GM12878 (cell line): ENCODE measurements around the gene FAM193B. TPM values are rescaled to one million over a fixed set of nuclear protein-coding genes. Genes with fewer than 3 reads are reported as not detected.

Source experiments
- ATAC-seq: fragments of 200-7000 bp; cut with Tn5 transposase; 3 replicates; pipeline ENCODE4 v1.9.1; 2020; ENCODE audit warnings: mild to moderate bottlenecking, moderate library complexity
- BruUV-seq: library from RNA; stranded (reverse); fragments of 400-500 nt; replicated peaks from 2 replicates; lab custom pipeline; 2021; lab: Mats Ljungman, UMichigan
- CTCF ChIA-PET: fragments of 300-600 bp; sonication (Branson Sonifier 250); formaldehyde crosslinking; extraction: SDS; loops from one replicate; lab custom pipeline; 2021; ENCODE audit warnings: inconsistent platforms; lab: Yijun Ruan, JAX
- POLR2A ChIA-PET: fragments of 350-600 bp; formaldehyde crosslinking; extraction: SDS; loops from one replicate; lab custom pipeline; 2021; ENCODE audit warnings: inconsistent platforms; lab: Charles Lee
- RAD21 ChIA-PET: fragments of 300-600 bp; sonication (Branson Sonifier 250); formaldehyde crosslinking; loops from one replicate; lab custom pipeline; 2023; ENCODE audit warnings: antibody characterized with exemption; ENCODE audit not compliant: unreplicated experiment; lab: Charles Lee
- SMC1A ChIA-PET: fragments of 300-600 bp; sonication (Branson Sonifier 250); formaldehyde crosslinking; loops from one replicate; lab custom pipeline; 2023; ENCODE audit not compliant: unreplicated experiment, uncharacterized antibody; lab: Charles Lee
- DNase-seq: peaks from one replicate; pipeline ENCODE4 v3.0.0-alpha.2; 2011; ENCODE audit warnings: low read depth, low spot score
- FAIRE-seq: peaks from 3 replicates; lab custom pipeline; 2011; peaks lifted over from hg19 to GRCh38; lab: Jason Lieb, UNC
- H2AFZ ChIP-seq: 2 replicates; pipeline ENCODE4 v1.6.0; 2011; ENCODE audit warnings: low read depth, low read length, control low read depth; ENCODE audit not compliant: control insufficient read depth
- H3K27ac ChIP-seq: 2 replicates; pipeline ENCODE4 v1.5.1; 2011; ENCODE audit warnings: control low read depth; ENCODE audit not compliant: control insufficient read depth, insufficient read depth
- H3K27me3 ChIP-seq, 2 experiments: replicated peaks in 1 of 2; 2 replicates each; pipeline versions ENCODE4 v1.6.0 to v1.6.1; 2011; ENCODE audit warnings: low read length in 1 of 2; ENCODE audit not compliant: control insufficient read depth in 2 of 2, insufficient read depth in 2 of 2
- H3K36me3 ChIP-seq, 2 experiments: 2 replicates each; pipeline ENCODE4 v1.5.1; 2011; ENCODE audit warnings: low read length in 1 of 2; ENCODE audit not compliant: control insufficient read depth in 2 of 2, insufficient read depth in 2 of 2
- H3K4me1 ChIP-seq: 2 replicates; pipeline ENCODE4 v1.6.1; 2011; ENCODE audit warnings: mild to moderate bottlenecking, low read length, moderate library complexity, mixed read lengths; ENCODE audit not compliant: control insufficient read depth, insufficient read depth
- H3K4me2 ChIP-seq: 2 replicates; pipeline ENCODE4 v1.6.0; 2011; ENCODE audit warnings: control low read depth; ENCODE audit not compliant: control insufficient read depth, insufficient read depth
- H3K4me3 ChIP-seq: fragments of 200-600 bp; sonication (generic); 2 replicates; pipeline ENCODE4 v1.5.1; 2016
- H3K79me2 ChIP-seq: 2 replicates; pipeline ENCODE4 v1.6.0; 2011; ENCODE audit warnings: low read length; ENCODE audit not compliant: control insufficient read depth, insufficient read depth
- H3K9ac ChIP-seq: 2 replicates; pipeline ENCODE4 v1.8.0; 2011; ENCODE audit warnings: low read length, control low read depth, mixed read lengths; ENCODE audit not compliant: control insufficient read depth, insufficient read depth
- H3K9me3 ChIP-seq: replicated peaks from 3 replicates; pipeline ENCODE4 v1.5.1; 2011; ENCODE audit warnings: mild to moderate bottlenecking, low read length; ENCODE audit not compliant: control insufficient read depth, insufficient read depth
- H4K20me1 ChIP-seq: 2 replicates; pipeline ENCODE4 v1.6.0; 2011; ENCODE audit not compliant: control insufficient read depth, insufficient read depth
- HDGF ChIP-seq: fragments of 450-650 bp; IDR thresholded peaks from 2 replicates; pipeline ENCODE4 v1.6.1; 2016; ENCODE audit warnings: antibody characterized with exemption
- JUND ChIP-seq: IDR thresholded peaks from 2 replicates; pipeline ENCODE4 v1.6.1; 2012; ENCODE audit warnings: low read depth, mild to moderate bottlenecking, low read length, improper control_type of control experiment, moderate library complexity
- MTA2 ChIP-seq: fragments of 450-650 bp; IDR thresholded peaks from 2 replicates; pipeline ENCODE4 v1.6.1; 2016; ENCODE audit warnings: low read depth, mild to moderate bottlenecking, moderate library complexity
- NBN ChIP-seq: fragments of 450-650 bp; IDR thresholded peaks from 2 replicates; pipeline ENCODE4 v1.6.1; 2016
- NR2C2 ChIP-seq: IDR thresholded peaks from 2 replicates; pipeline ENCODE4 v1.6.1; 2011; ENCODE audit warnings: borderline replicate concordance, low read depth; ENCODE audit not compliant: control insufficient read depth, insufficient read length
- SMAD5 ChIP-seq: IDR thresholded peaks from 2 replicates; pipeline ENCODE4 v1.6.1; 2016; ENCODE audit warnings: antibody characterized with exemption, low read depth
- SP1 ChIP-seq: IDR thresholded peaks from one replicate; pipeline ENCODE4 v1.6.1; 2011; ENCODE audit warnings: low read depth, low read length
- SREBF2 ChIP-seq: IDR thresholded peaks from 2 replicates; pipeline ENCODE4 v1.6.1; 2012; ENCODE audit warnings: mild to moderate bottlenecking, low read length
- ZNF217 ChIP-seq: fragments of 450-650 bp; IDR thresholded peaks from 2 replicates; pipeline ENCODE4 v1.6.1; 2017; ENCODE audit warnings: antibody characterized with exemption, mild to moderate bottlenecking
- WGBS: methylation state at CpG from one replicate; pipeline ENCODE4 v1.1.6; 2016; ENCODE audit warnings: low lambda C conversion rate; ENCODE audit not compliant: insufficient replicate concordance, insufficient coverage; ENCODE audit errors: missing lambda C conversion rate; 5-methylcytosine and 5-hydroxymethylcytosine counted together
- in situ Hi-C: fragments of 300-500 bp; cut with MboI; formaldehyde crosslinking; loops from 9 replicates; pipeline ENCODE4 v1.14.3; 2018; ENCODE audit warnings: mixed read lengths
- intact Hi-C: fragments of 100-400 bp; cut with micrococcal nuclease; formaldehyde crosslinking; loops from one replicate; pipeline ENCODE4 v1.14.2; 2022; ENCODE audit not compliant: unreplicated experiment
- polyA plus RNA-seq, 11 experiments: library from polyadenylated mRNA; depleted of rRNA in 4 of 11; unstranded in 6 of 11; stranded (reverse) in 5 of 11; fragments of >200 nt; fragmentation: Nextera tagmentation in 4 of 11; fragmentation: Illumina TruSeq in 1 of 11; extraction: Ambion mirVana in 4 of 11; extraction: Trizol in 1 of 11; gene quantifications; 1 replicate in 1 of 11; 2 replicates in 10 of 11; pipeline versions ENCODE4 v1.2.1 to v1.2.3, GENCODE V29; 2011 to 2016; ENCODE audit warnings: inconsistent platforms in 2 of 11, missing spikeins in 2 of 11, low read depth in 1 of 11
- total RNA-seq, 4 experiments: library from RNA; depleted of rRNA in 3 of 4; stranded (reverse); fragments of >200 nt in 3 of 4; fragmentation: Illumina TruSeq in 1 of 4; extraction: Trizol in 1 of 4; gene quantifications; 2 replicates each; pipeline versions ENCODE4 v1.2.1 to v1.2.3, GENCODE V29; 2013 to 2021
- TF ChIP-seq, protein P1 (sequence below): IDR thresholded peaks from 2 replicates; pipeline ENCODE4 v1.6.1; 2011; ENCODE audit warnings: low read depth, low read length, improper control_type of control experiment, borderline replicate concordance
- TF ChIP-seq, protein P2 (sequence below): IDR thresholded peaks from 2 replicates; pipeline ENCODE4 v1.6.1; 2011; ENCODE audit warnings: borderline replicate concordance, low read depth, mild to moderate bottlenecking, moderate library complexity, low read length; ENCODE audit not compliant: insufficient read depth, poor library complexity, severe bottlenecking
- TF ChIP-seq, protein P3 (sequence below): fragments of 450-650 bp; IDR thresholded peaks from 2 replicates; pipeline ENCODE4 v1.6.1; 2016; ENCODE audit warnings: mild to moderate bottlenecking, moderate library complexity, borderline replicate concordance
- TF ChIP-seq, protein P4 (sequence below): fragments of 450-650 bp; IDR thresholded peaks from 2 replicates; pipeline ENCODE4 v1.6.1; 2016; ENCODE audit warnings: mild to moderate bottlenecking

FAM193B gene
- total and polyA plus RNA-seq, 10 of the 15 experiments (the other 5 are each of a cell fraction or from before 2014, with no cell fraction given), result 3.3 to 47.0 (median 25.1) TPM

DNA sequence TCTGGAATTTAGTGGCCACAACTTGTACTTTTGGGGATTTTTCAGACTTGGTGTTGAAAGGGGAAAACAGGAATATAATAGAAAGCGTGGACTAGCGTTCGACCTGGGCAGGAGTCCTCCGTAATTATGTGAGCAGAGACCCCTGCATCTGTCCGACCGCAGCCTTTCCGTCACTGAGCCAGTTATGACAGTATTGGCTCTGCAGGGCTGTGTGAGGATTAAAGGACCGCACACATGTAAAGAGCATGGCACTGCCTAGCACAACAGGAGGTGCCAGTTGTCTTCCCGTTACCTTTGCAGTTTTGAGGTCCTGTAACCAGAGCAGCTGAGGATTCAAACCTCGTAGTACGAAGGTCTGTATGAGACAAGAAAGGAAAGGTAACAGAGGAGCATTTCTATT is 46.8 kb upstream of the FAM193B start (continued):
- TF ChIP-seq, protein P1, sequence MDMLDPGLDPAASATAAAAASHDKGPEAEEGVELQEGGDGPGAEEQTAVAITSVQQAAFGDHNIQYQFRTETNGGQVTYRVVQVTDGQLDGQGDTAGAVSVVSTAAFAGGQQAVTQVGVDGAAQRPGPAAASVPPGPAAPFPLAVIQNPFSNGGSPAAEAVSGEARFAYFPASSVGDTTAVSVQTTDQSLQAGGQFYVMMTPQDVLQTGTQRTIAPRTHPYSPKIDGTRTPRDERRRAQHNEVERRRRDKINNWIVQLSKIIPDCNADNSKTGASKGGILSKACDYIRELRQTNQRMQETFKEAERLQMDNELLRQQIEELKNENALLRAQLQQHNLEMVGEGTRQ, result no peak
- TF ChIP-seq SP1 (no peak), NR2C2 (no peak)
- TF ChIP-seq, protein P2, sequence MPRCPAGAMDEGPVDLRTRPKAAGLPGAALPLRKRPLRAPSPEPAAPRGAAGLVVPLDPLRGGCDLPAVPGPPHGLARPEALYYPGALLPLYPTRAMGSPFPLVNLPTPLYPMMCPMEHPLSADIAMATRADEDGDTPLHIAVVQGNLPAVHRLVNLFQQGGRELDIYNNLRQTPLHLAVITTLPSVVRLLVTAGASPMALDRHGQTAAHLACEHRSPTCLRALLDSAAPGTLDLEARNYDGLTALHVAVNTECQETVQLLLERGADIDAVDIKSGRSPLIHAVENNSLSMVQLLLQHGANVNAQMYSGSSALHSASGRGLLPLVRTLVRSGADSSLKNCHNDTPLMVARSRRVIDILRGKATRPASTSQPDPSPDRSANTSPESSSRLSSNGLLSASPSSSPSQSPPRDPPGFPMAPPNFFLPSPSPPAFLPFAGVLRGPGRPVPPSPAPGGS, result no peak
- TF ChIP-seq, all 136 proteins: peak for 0

DNA sequence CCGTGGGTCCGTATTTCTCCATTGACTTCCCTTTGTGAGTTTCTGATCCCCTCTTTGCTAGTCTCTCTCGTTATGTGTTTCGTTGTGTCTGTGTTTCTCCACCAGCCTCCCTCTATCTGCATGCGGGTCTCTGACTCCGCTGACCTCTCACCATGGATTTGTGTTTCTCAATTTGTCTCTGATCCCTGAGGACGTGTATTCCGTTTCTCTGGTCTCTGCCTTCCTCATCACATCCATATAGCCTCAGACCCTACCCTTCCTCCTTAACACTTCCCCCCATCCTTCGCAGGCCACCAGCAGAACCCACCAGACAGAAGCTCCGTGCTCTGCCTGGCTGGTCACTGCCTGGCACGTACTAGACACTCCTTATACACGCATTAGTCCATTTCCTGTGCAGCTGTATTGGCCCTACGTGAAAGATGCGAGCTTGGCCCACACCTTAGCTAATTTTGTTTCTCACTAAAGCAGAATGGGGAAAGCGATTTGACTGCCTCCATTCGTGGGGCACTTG is 46.2 kb upstream of the FAM193B start:
- no peaks in the 10 kb centered on the region for H4K20me1 ChIP-seq
- H2AFZ ChIP-seq, result peak overlapping the region; percentile 84
- ChIA-PET RAD21 (no interaction called here), CTCF (interaction anchor here (0.6 to 1.7 kb wide), 3 partner anchors 8 to 211 kb away, joined by 3 to 5 read pairs (median 4); partner anchors contain the start of gene TMED9), POLR2A (interaction anchor here (0.9 kb wide), 1 partner anchor 8 kb away, joined by 3 read pairs; the partner anchor contains the start of gene TMED9)
- no peaks in the 10 kb centered on the region for H3K27me3 ChIP-seq
- H3K27ac ChIP-seq, result peak overlapping the region; percentile 69
- no TSS peak for BruUV-seq
- WGBS, result 6% methylated on average over 14 of the region's 16 CpGs
- H3K79me2 ChIP-seq, result peaks cover 13% of the 10 kb centered on the region
- in situ Hi-C loops, result loop anchor here (10.0 to 25.0 kb wide), 3 partner anchors 464 to 1563 kb away; no protein-coding TSS in a partner anchor
- peak overlapping the region; percentile 79 for H3K4me2 ChIP-seq
- intact Hi-C loops, result loop anchor here (5.0 kb wide), 1 partner anchor 93 kb away; the partner anchor contains the start of gene DOK3
- FAIRE-seq (no peak), ATAC-seq (peak; percentile 18)
- H3K4me1 ChIP-seq, result peaks cover 3% of the 10 kb centered on the region; the same call in 1 of the 2 replicates
- H3K36me3 ChIP-seq, result peaks cover 5 to 9% of the 10 kb centered on the region in 2 experiments; a peak in 3 of 4 replicates
- TF ChIP-seq MTA2 (0 out of 2 replicates have a peak, but pooled peaks have one; percentile 12), SP1 (no peak), JUND (no peak), SMAD5 (no peak), HDGF (peak; percentile 68; the same call in 1 of the 2 replicates), NBN (peak; percentile 63; the same call in 1 of the 2 replicates), SREBF2 (no peak), ZNF217 (no peak)
- TF ChIP-seq, protein P3, sequence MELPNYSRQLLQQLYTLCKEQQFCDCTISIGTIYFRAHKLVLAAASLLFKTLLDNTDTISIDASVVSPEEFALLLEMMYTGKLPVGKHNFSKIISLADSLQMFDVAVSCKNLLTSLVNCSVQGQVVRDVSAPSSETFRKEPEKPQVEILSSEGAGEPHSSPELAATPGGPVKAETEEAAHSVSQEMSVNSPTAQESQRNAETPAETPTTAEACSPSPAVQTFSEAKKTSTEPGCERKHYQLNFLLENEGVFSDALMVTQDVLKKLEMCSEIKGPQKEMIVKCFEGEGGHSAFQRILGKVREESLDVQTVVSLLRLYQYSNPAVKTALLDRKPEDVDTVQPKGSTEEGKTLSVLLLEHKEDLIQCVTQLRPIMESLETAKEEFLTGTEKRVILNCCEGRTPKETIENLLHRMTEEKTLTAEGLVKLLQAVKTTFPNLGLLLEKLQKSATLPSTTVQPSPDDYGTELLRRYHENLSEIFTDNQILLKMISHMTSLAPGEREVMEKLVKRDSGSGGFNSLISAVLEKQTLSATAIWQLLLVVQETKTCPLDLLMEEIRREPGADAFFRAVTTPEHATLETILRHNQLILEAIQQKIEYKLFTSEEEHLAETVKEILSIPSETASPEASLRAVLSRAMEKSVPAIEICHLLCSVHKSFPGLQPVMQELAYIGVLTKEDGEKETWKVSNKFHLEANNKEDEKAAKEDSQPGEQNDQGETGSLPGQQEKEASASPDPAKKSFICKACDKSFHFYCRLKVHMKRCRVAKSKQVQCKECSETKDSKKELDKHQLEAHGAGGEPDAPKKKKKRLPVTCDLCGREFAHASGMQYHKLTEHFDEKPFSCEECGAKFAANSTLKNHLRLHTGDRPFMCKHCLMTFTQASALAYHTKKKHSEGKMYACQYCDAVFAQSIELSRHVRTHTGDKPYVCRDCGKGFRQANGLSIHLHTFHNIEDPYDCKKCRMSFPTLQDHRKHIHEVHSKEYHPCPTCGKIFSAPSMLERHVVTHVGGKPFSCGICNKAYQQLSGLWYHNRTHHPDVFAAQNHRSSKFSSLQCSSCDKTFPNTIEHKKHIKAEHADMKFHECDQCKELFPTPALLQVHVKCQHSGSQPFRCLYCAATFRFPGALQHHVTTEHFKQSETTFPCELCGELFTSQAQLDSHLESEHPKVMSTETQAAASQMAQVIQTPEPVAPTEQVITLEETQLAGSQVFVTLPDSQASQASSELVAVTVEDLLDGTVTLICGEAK, result peak; percentile 21; the same call in 1 of the 2 replicates
- TF ChIP-seq, protein P4, sequence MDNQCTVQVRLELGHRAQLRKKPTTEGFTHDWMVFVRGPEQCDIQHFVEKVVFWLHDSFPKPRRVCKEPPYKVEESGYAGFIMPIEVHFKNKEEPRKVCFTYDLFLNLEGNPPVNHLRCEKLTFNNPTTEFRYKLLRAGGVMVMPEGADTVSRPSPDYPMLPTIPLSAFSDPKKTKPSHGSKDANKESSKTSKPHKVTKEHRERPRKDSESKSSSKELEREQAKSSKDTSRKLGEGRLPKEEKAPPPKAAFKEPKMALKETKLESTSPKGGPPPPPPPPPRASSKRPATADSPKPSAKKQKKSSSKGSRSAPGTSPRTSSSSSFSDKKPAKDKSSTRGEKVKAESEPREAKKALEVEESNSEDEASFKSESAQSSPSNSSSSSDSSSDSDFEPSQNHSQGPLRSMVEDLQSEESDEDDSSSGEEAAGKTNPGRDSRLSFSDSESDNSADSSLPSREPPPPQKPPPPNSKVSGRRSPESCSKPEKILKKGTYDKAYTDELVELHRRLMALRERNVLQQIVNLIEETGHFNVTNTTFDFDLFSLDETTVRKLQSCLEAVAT, result 0 out of 2 replicates have a peak, but pooled peaks have one; percentile 25
- TF ChIP-seq, all 136 proteins: peak for 5
- peak overlapping the region; percentile 82 for H3K9ac ChIP-seq
- H3K4me3 ChIP-seq, result peak overlapping the region; percentile 85
- no peaks in the 10 kb centered on the region for H3K9me3 ChIP-seq
- DNase-seq, result no peak
- SMC1A ChIA-PET, result no interaction called here
